DND-41 (cell line): Measurements from ENCODE around the gene LAMA4.

Experiments
- ATAC-seq: fragments of 200-7000 bp; cut with Tn5 transposase; 3 replicates; pipeline ENCODE4 v1.9.1; 2021; ENCODE audit warnings: low read depth; ENCODE audit not compliant: insufficient read depth
- DNase-seq: peaks from one replicate; pipeline ENCODE4 v3.0.0-alpha.2; 2020
- H2AFZ ChIP-seq: 2 replicates; pipeline ENCODE4 v1.6.0; 2012; ENCODE audit warnings: low read depth, low read length
- H3K27ac ChIP-seq: 2 replicates; pipeline ENCODE4 v1.5.1; 2012; ENCODE audit warnings: low read length, inconsistent platforms
- H3K27me3 ChIP-seq: fragments of 200-600 bp; sonication (generic); 2 replicates; pipeline ENCODE4 v1.6.0; 2012; ENCODE audit warnings: low read length, mild to moderate bottlenecking, inconsistent platforms; ENCODE audit not compliant: insufficient read depth, poor library complexity
- H3K36me3 ChIP-seq: 2 replicates; pipeline ENCODE4 v1.5.1; 2012; ENCODE audit warnings: low read length, inconsistent platforms; ENCODE audit not compliant: insufficient read depth
- H3K4me1 ChIP-seq: 2 replicates; pipeline ENCODE4 v1.5.1; 2012; ENCODE audit warnings: mild to moderate bottlenecking, low read length; ENCODE audit not compliant: insufficient read depth
- H3K4me2 ChIP-seq: 2 replicates; pipeline ENCODE4 v1.6.0; 2012; ENCODE audit warnings: mild to moderate bottlenecking, moderate library complexity, low read length, inconsistent platforms; ENCODE audit not compliant: insufficient read depth
- H3K4me3 ChIP-seq, 2 experiments: fragments of 200-600 bp in 1 of 2; shearing (Covaris generic) in 1 of 2; 2 replicates each; pipeline ENCODE4 v1.5.1; 2012 to 2016; ENCODE audit warnings: inconsistent platforms in 2 of 2, low read length in 2 of 2, mild to moderate bottlenecking in 2 of 2, low read depth in 1 of 2, moderate library complexity in 1 of 2
- H3K79me2 ChIP-seq: 2 replicates; pipeline ENCODE4 v1.6.0; 2012; ENCODE audit warnings: low read length, inconsistent platforms; ENCODE audit not compliant: insufficient read depth
- H3K9ac ChIP-seq: 2 replicates; pipeline ENCODE4 v1.6.0; 2012; ENCODE audit warnings: low read depth, mild to moderate bottlenecking, inconsistent platforms, low read length, moderate library complexity
- H3K9me3 ChIP-seq: 2 replicates; pipeline ENCODE4 v1.5.1; 2012; ENCODE audit warnings: low read length, moderate library complexity, mild to moderate bottlenecking, inconsistent platforms; ENCODE audit not compliant: insufficient read depth, severe bottlenecking
- H4K20me1 ChIP-seq: 2 replicates; pipeline ENCODE4 v1.6.0; 2012; ENCODE audit warnings: low read length; ENCODE audit not compliant: insufficient read depth
- CTCF ChIP-seq: IDR thresholded peaks from 2 replicates; pipeline ENCODE4 v1.5.1; 2012; ENCODE audit warnings: borderline replicate concordance, low read length, moderate library complexity, mild to moderate bottlenecking; ENCODE audit not compliant: poor library complexity, severe bottlenecking; ENCODE audit errors: extremely low read depth
- EZH2 ChIP-seq: IDR thresholded peaks from 3 replicates; pipeline ENCODE4 v1.6.1; 2012; ENCODE audit warnings: borderline replicate concordance, low read depth, mild to moderate bottlenecking, moderate library complexity, low read length, inconsistent platforms; ENCODE audit not compliant: severe bottlenecking

Gene LAMA4

GRCh38 chr6:112081569-112081968 is 172.8 kb downstream of the LAMA4 start:
- peaks cover 48% of the 10 kb centered on the region; the same call in 1 of the 2 replicates for H3K36me3 ChIP-seq

GRCh38 chr6:112066606-112067005 is 187.8 kb downstream of the LAMA4 start:
- ATAC-seq, result no peak
- TF ChIP-seq CTCF (no peak), EZH2 (no peak)
- Histone ChIP-seq H3K4me1 (no peaks in the 10 kb centered on the region), H3K79me2 (no peaks in the 10 kb centered on the region), H3K36me3 (peaks cover 7% of the 10 kb centered on the region; the same call in 1 of the 2 replicates), H3K4me2 (no peak overlapping the region), H2AFZ (no peak overlapping the region), H4K20me1 (no peaks in the 10 kb centered on the region), H3K4me3 (no peak overlapping the region), H3K9me3 (no peaks in the 10 kb centered on the region), H3K27ac (no peak overlapping the region), H3K9ac (no peak overlapping the region), H3K27me3 (no peaks in the 10 kb centered on the region)
- no peak for DNase-seq

More at GRCh38 chr6:112081569-112081968, 172.8 kb downstream of the LAMA4 start:
- H3K27ac ChIP-seq, result no peak overlapping the region
- H3K9me3 ChIP-seq, result no peaks in the 10 kb centered on the region
- H2AFZ ChIP-seq, result no peak overlapping the region
- ATAC-seq, result no peak
- H3K79me2 ChIP-seq, result peaks cover 3% of the 10 kb centered on the region
- no peak overlapping the region for H3K4me2 ChIP-seq
- TF ChIP-seq EZH2 (no peak), CTCF (no peak)
- no peaks in the 10 kb centered on the region for H4K20me1 ChIP-seq
- no peak overlapping the region for H3K4me3 ChIP-seq
- H3K27me3 ChIP-seq, result no peaks in the 10 kb centered on the region
- DNase-seq, result no peak
- H3K4me1 ChIP-seq, result peaks cover 16% of the 10 kb centered on the region
- no peak overlapping the region for H3K9ac ChIP-seq

GRCh38 chr6:112065426-112065986 is 188.9 kb downstream of the LAMA4 start:
- no peak overlapping the region for H3K4me2 ChIP-seq
- no peak for ATAC-seq
- H3K9me3 ChIP-seq, result no peaks in the 10 kb centered on the region
- H3K4me1 ChIP-seq, result no peaks in the 10 kb centered on the region
- H3K27ac ChIP-seq, result no peak overlapping the region
- no peak overlapping the region for H3K4me3 ChIP-seq
- TF ChIP-seq CTCF (no peak), EZH2 (no peak)
- DNase-seq, result no peak
- no peaks in the 10 kb centered on the region for H3K36me3 ChIP-seq
- no peaks in the 10 kb centered on the region for H3K27me3 ChIP-seq
- no peak overlapping the region for H3K9ac ChIP-seq
- H4K20me1 ChIP-seq, result no peaks in the 10 kb centered on the region
- no peaks in the 10 kb centered on the region for H3K79me2 ChIP-seq
- H2AFZ ChIP-seq, result no peak overlapping the region
